NCI-H510A treated with DMSO at 0.1 percent for 48 hours (cell line): Measurements from ENCODE around the gene TEAD4.

ENCODE experiments used
- DNase-seq: peaks from one replicate; lab custom pipeline; 2025; lab: John Stamatoyannopoulos, UW

The TEAD4 gene

GRCh38 chr12:2960996-2961616, 1.9 kb downstream of the TEAD4 start:
- DNase-seq = no peak

GRCh38 chr12:2961705-2962104, 2.5 kb downstream of the TEAD4 start:
- no peak for DNase-seq

GRCh38 chr12:2963154-2963759, 4.1 kb downstream of the TEAD4 start:
- no peak for DNase-seq

GRCh38 chr12:2963760-2964292, 4.6 kb downstream of the TEAD4 start:
- DNase-seq = no peak

GRCh38 chr12:2967651-2968050, 8.5 kb downstream of the TEAD4 start:
- no peak for DNase-seq

- DNase-seq = no peak
These were observed 11.5 kb downstream of the TEAD4 start for GRCh38 chr12:2970744-2971143.

GRCh38 chr12:2973566-2973965, 14.4 kb downstream of the TEAD4 start:
- no peak for DNase-seq

GRCh38 chr12:2974560-2974971, 15.4 kb downstream of the TEAD4 start:
- DNase-seq = no peak

GRCh38 chr12:2976581-2976996, 17.4 kb downstream of the TEAD4 start:
- DNase-seq = no peak

- no peak for DNase-seq
These were observed 18.6 kb downstream of the TEAD4 start for GRCh38 chr12:2977776-2978175.

GRCh38 chr12:2979806-2980205, 20.6 kb downstream of the TEAD4 start:
- no peak for DNase-seq

GRCh38 chr12:2980630-2981029, 21.4 kb downstream of the TEAD4 start:
- no peak for DNase-seq

- DNase-seq = no peak
These were observed 23.2 kb downstream of the TEAD4 start for GRCh38 chr12:2982361-2982760.

GRCh38 chr12:2984249-2984648, 25.1 kb downstream of the TEAD4 start:
- DNase-seq = no peak

- DNase-seq = no peak
These were observed 25.5 kb downstream of the TEAD4 start for GRCh38 chr12:2984698-2985097.

- DNase-seq = no peak
These were observed 27.7 kb downstream of the TEAD4 start for GRCh38 chr12:2986876-2987275.

- no peak for DNase-seq
These were observed 29.3 kb downstream of the TEAD4 start for GRCh38 chr12:2988494-2988893.

- no peak for DNase-seq
These were observed 33.5 kb downstream of the TEAD4 start for GRCh38 chr12:2992724-2993123.

GRCh38 chr12:2997989-2998670, 38.9 kb downstream of the TEAD4 start:
- DNase-seq = no peak

- no peak for DNase-seq
These were observed 39.6 kb downstream of the TEAD4 start for GRCh38 chr12:2998789-2999264.

- DNase-seq = no peak
These were observed 40.2 kb downstream of the TEAD4 start for GRCh38 chr12:2999265-2999841.

GRCh38 chr12:3000548-3001275, 41.5 kb downstream of the TEAD4 start:
- no peak for DNase-seq
